PC-3 (cell line): ENCODE results near the gene FCRL6.

Source experiments
- CTCF ChIP-seq: fragments of 300-600 bp; sonication (generic); conservative IDR thresholded peaks from 2 replicates; pipeline ENCODE4 v1.5.1; 2017; ENCODE audit warnings: antibody characterized with exemption, low read depth, mild to moderate bottlenecking, low read length
- EZH2 ChIP-seq: fragments of 300-600 bp; sonication (generic); IDR thresholded peaks from one replicate; pipeline ENCODE4 v1.6.1; 2017; ENCODE audit warnings: antibody characterized with exemption, mild to moderate bottlenecking, low read length; ENCODE audit not compliant: unreplicated experiment

GRCh38 chr1:159781992-159782391 is 20.2 kb upstream of the FCRL6 start:
- TF ChIP-seq CTCF (no peak), EZH2 (no peak)
